Uterus (tissue), 2 donors: ENCODE data around the gene JMJD8.

Experiments
- CTCF ChIP-seq, 4 experiments: fragments of 200-600 bp in 2 of 4; fragments of 450-650 bp in 2 of 4; sonication (generic) in 2 of 4; IDR thresholded peaks; one replicate each; pipeline ENCODE4 v1.5.1; 2016 to 2019; ENCODE audit warnings: antibody characterized with exemption in 4 of 4, mild to moderate bottlenecking in 2 of 4, moderate library complexity in 1 of 4
- POLR2A ChIP-seq, 2 donors: fragments of 450-650 bp; IDR thresholded peaks; one replicate each; pipeline ENCODE4 v1.6.1; 2016; ENCODE audit warnings: antibody characterized with exemption in 2 of 2, mild to moderate bottlenecking in 1 of 2, moderate library complexity in 1 of 2

DNA sequence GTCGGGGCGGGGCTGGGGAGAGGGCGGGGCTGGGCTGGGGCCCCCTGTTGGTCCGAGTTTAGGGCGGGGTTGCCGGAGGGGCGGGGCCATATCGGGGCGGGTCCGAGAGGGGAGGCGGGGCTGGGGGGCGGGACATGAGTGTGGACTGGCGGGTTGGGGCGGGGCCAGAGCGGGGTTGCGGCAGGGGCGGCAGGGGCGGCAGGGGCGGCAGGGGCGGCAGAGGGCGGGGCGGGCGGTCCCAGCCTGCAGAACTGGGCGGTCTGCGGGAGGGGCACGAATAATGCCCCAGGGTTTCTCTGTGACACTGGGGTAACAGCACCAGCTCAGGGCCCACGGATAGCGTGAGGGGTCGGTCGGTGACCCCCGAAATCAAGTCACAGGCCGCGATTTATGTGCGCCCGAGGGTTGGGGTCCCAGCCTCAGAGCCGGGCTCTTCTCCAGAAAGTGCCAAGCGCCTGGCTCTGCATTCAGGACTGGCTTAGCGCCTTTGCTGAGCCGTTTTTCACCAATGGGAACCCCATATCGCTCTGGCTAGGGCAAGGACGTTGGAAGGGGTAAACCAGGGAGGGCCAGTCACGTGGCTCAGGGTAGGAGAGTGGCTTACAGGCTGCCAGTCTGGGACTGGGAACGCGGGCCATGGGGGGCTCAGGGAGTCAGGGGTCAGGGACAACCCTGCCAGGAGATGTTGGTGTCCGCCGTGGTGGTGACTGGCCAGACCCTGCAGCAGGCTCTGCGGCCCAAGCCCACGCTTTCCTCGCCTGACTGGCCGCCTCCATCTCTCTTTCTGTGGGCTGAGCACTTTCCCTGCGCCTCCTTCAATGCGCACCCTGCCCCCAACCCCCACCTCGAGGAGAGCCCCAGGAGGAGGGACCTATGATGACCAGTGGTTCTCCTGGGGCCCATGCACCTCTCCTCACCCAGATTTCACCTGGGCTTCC lies 46.8 kb downstream of the JMJD8 start:
- no peak for TF ChIP-seq POLR2A (IDR thresholded peaks at IDR 0.05)
- TF ChIP-seq CTCF (IDR thresholded peaks at IDR 0.05): no peak
